ENCODE measurements around the gene TMEM59L. TPM values are rescaled to one million over a fixed set of nuclear protein-coding genes. Genes with fewer than 3 reads are reported as not detected.

TMEM59L gene
- total and polyA plus RNA-seq, 9 of the 15 experiments (the other 6 are each of a cell fraction or from before 2014, with no cell fraction given): 0.37 TPM; not detected in 8

DNA sequence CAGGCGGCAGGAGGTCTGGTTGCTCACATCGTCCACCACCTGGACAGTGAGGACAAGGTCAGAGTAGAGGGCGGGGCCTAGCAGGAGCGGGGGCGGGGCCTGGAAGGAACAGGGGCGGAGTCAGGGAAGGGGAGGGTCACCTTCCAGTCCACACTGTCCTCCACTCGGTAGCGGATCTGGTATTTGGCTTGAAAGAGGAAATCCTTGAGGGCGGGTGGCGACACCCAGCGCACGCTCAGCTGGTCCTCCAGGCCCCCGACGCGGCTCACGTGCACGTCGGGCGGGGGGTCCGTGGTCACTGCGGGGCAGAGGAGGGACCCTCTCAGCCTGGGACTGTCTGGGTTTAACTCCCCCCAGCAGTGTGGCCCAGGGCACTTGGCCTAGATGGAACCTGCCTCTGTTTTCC is 15.9 kb upstream of the TMEM59L start (continued):
- peak in 1 of 2 experiments; percentile 13; a peak in 1 of 4 replicates for TF ChIP-seq FOXK2 (conservative IDR thresholded peaks at IDR 0.05 in 1 of 2, IDR thresholded peaks at IDR 0.05 in 1 of 2; ENCODE audit: low read depth in 2 of 2)
- TF ChIP-seq CTBP1 (IDR thresholded peaks at IDR 0.05; ENCODE audit: borderline replicate concordance): peak; percentile 42; the same call in 1 of the 2 replicates
- TF ChIP-seq, protein P1, sequence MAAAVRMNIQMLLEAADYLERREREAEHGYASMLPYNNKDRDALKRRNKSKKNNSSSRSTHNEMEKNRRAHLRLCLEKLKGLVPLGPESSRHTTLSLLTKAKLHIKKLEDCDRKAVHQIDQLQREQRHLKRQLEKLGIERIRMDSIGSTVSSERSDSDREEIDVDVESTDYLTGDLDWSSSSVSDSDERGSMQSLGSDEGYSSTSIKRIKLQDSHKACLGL (CRISPR knock-in tag; IDR thresholded peaks at IDR 0.05; ENCODE audit: borderline replicate concordance, poor library complexity, severe bottlenecking): no peak
- no peak for TF ChIP-seq ZNF124 (CRISPR knock-in tag; IDR thresholded peaks at IDR 0.05)
- TF ChIP-seq, protein P2, sequence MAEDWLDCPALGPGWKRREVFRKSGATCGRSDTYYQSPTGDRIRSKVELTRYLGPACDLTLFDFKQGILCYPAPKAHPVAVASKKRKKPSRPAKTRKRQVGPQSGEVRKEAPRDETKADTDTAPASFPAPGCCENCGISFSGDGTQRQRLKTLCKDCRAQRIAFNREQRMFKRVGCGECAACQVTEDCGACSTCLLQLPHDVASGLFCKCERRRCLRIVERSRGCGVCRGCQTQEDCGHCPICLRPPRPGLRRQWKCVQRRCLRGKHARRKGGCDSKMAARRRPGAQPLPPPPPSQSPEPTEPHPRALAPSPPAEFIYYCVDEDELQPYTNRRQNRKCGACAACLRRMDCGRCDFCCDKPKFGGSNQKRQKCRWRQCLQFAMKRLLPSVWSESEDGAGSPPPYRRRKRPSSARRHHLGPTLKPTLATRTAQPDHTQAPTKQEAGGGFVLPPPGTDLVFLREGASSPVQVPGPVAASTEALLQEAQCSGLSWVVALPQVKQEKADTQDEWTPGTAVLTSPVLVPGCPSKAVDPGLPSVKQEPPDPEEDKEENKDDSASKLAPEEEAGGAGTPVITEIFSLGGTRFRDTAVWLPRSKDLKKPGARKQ (CRISPR knock-in tag; IDR thresholded peaks at IDR 0.05): no peak
- TF ChIP-seq, protein P3, sequence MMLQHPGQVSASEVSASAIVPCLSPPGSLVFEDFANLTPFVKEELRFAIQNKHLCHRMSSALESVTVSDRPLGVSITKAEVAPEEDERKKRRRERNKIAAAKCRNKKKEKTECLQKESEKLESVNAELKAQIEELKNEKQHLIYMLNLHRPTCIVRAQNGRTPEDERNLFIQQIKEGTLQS (IDR thresholded peaks at IDR 0.05): no peak
- TF ChIP-seq, protein P3 (CRISPR knock-in tag; conservative IDR thresholded peaks at IDR 0.05): no peak
- no peak for TF ChIP-seq ZNF217 (CRISPR knock-in tag; IDR thresholded peaks at IDR 0.05)
- no peak for TF ChIP-seq ZNF57 (CRISPR knock-in tag; IDR thresholded peaks at IDR 0.05)
- no peak for TF ChIP-seq CBFB (CRISPR knock-in tag; IDR thresholded peaks at IDR 0.05)
- peak; percentile 79 to 91 for TF ChIP-seq MAZ (CRISPR knock-in tag; conservative IDR thresholded peaks at IDR 0.05 in 1 of 2, IDR thresholded peaks at IDR 0.05 in 1 of 2)
- TF ChIP-seq, protein P4, sequence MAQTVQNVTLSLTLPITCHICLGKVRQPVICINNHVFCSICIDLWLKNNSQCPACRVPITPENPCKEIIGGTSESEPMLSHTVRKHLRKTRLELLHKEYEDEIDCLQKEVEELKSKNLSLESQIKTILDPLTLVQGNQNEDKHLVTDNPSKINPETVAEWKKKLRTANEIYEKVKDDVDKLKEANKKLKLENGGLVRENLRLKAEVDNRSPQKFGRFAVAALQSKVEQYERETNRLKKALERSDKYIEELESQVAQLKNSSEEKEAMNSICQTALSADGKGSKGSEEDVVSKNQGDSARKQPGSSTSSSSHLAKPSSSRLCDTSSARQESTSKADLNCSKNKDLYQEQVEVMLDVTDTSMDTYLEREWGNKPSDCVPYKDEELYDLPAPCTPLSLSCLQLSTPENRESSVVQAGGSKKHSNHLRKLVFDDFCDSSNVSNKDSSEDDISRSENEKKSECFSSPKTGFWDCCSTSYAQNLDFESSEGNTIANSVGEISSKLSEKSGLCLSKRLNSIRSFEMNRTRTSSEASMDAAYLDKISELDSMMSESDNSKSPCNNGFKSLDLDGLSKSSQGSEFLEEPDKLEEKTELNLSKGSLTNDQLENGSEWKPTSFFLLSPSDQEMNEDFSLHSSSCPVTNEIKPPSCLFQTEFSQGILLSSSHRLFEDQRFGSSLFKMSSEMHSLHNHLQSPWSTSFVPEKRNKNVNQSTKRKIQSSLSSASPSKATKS (CRISPR knock-in tag; IDR thresholded peaks at IDR 0.05): no peak
- TF ChIP-seq CBX2 (IDR thresholded peaks at IDR 0.05; ENCODE audit: insufficient read depth, low read length, poor library complexity, severe bottlenecking): no peak
- TF ChIP-seq, protein P5, sequence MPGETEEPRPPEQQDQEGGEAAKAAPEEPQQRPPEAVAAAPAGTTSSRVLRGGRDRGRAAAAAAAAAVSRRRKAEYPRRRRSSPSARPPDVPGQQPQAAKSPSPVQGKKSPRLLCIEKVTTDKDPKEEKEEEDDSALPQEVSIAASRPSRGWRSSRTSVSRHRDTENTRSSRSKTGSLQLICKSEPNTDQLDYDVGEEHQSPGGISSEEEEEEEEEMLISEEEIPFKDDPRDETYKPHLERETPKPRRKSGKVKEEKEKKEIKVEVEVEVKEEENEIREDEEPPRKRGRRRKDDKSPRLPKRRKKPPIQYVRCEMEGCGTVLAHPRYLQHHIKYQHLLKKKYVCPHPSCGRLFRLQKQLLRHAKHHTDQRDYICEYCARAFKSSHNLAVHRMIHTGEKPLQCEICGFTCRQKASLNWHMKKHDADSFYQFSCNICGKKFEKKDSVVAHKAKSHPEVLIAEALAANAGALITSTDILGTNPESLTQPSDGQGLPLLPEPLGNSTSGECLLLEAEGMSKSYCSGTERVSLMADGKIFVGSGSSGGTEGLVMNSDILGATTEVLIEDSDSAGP (CRISPR knock-in tag; IDR thresholded peaks at IDR 0.05): no peak
- TF ChIP-seq KLF10 (CRISPR knock-in tag; IDR thresholded peaks at IDR 0.05): no peak
- no peak for TF ChIP-seq ZNF41 (CRISPR knock-in tag; conservative IDR thresholded peaks at IDR 0.05)
- TF ChIP-seq, protein P6, sequence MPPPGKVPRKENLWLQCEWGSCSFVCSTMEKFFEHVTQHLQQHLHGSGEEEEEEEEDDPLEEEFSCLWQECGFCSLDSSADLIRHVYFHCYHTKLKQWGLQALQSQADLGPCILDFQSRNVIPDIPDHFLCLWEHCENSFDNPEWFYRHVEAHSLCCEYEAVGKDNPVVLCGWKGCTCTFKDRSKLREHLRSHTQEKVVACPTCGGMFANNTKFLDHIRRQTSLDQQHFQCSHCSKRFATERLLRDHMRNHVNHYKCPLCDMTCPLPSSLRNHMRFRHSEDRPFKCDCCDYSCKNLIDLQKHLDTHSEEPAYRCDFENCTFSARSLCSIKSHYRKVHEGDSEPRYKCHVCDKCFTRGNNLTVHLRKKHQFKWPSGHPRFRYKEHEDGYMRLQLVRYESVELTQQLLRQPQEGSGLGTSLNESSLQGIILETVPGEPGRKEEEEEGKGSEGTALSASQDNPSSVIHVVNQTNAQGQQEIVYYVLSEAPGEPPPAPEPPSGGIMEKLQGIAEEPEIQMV (tag; conservative IDR thresholded peaks at IDR 0.05; ENCODE audit: low read depth): peak; percentile 56; the same call in 1 of the 2 replicates
- no peak for TF ChIP-seq GABPB2 (CRISPR knock-in tag; conservative IDR thresholded peaks at IDR 0.05)
- no peak for TF ChIP-seq ZNF561 (CRISPR knock-in tag; conservative IDR thresholded peaks at IDR 0.05)
- no peak for TF ChIP-seq MED1 (CRISPR knock-in tag; IDR thresholded peaks at IDR 0.05; ENCODE audit: borderline replicate concordance)
